GM21737 (cell line): ENCODE results near the gene ZMYND8.
"Not testable (repeated sequence)": the region's sequence is repeated elsewhere in the genome, so short reads cannot be mapped to it uniquely, and the experiment has no call there.

Experiments used
- ATAC-seq: cut with Tn5 transposase; IDR thresholded peaks from one replicate; pipeline ENCODE4 v1.9.1; 2021; ENCODE audit warnings: mild to moderate bottlenecking, moderate library complexity; ENCODE audit not compliant: unreplicated experiment

Gene ZMYND8

GRCh38 chr20:47212606-47213207, 143.8 kb downstream of the ZMYND8 start:
- no peak for ATAC-seq

DNA sequence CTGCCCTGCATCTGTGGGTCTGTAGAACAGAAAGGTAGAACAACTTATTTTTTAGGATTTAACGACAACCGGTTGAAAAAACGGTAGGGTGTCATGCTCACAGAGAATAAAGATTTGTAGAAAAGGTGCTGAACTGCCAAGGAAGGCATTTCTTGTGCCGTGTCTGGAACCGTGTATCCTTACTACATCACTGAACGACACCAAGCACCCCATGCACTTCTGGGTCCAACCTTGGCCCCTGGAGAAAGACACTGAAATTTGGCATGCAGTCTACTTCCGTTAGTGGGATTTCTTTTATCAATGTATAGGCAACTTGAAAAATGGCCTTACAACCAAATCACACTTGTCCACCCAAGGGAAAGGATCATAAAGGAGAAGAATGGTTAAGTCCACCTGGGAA, 145.5 kb downstream of the ZMYND8 start:
- no peak for ATAC-seq

- no peak for ATAC-seq
Observed at GRCh38 chr20:47210470-47210869, 146.0 kb downstream of the ZMYND8 start.

DNA sequence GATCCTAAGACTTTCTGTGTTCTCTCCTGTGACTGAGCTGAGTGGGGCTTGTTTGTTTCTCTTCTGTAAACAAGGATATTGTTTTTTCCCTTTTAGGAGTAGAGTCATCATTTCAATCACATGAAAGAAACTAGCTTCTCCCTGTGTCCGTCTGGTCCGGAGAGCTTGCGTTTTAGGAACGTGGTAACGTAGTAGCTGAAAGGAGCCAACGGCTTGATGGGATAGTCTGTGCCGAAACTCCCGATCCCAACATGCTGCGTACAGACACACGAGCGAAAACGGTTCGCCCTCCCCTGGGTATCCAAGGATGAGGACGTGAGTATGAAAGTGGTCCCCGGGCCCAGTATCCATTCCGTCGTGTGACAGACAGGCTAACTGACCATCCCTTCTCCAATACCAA, 146.5 kb downstream of the ZMYND8 start:
- no peak for ATAC-seq

GRCh38 chr20:47208534-47209174, 147.8 kb downstream of the ZMYND8 start:
- ATAC-seq, result no peak

DNA sequence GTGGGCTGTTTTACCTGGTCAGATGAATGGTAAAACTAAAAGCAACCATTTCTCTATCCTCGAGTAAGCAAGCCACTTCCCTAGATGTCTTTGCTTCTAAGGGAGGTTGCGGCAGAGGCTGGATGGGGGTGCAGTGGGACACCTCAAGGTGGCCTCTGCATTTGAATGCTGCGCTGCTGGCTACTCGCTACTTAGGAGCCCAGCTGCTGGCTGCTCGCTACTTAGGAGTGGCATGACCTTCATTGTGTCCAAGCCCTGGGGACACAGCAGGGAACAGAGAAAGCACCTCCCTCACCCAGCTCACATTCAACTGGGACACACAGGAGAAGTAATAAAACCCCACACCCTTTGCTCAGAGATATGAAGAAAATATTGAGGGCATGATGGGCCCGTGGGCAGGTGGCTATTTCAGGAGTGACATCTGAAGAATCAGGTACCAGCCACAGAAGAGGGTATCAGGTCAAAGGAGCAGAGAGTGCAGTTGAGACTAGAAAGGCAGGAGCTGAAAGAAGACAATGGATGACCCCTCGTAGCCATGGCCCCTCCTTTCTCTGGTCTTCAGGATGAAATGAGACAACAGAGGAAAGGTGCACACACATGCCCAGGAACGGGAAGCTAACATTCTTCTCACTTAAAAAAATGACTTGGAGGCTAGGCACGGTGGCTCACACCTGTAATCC, 149.4 kb downstream of the ZMYND8 start:
- no peak for ATAC-seq

GRCh38 chr20:47206552-47206951, 149.9 kb downstream of the ZMYND8 start:
- not testable (repeated sequence) for ATAC-seq

DNA sequence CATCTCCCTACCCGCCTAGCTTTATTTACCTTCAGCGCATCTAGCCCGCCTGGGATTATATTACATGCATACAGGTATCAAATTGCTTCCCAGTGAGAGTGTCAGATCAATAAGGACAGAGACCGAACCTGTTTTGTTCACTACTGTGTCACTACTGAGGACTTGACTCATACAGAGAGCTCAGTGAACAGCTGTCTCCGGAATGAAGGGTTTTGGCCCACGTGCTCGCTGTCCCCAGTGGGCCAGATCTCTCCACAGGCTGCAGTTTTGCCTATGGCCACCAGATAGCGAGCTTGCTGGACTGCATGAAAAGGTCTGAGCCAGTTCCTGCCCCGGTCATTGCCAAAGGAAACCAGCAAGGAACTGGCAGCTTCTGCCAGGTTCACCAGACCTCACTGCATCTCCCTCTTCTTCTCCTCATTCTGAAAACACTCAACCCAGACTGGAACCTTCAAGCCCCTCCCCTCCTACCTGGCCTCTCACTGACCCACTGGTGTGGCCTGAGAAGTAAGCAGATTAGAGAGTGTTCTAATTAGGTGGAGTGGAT, 150.8 kb downstream of the ZMYND8 start:
- no peak for ATAC-seq

DNA sequence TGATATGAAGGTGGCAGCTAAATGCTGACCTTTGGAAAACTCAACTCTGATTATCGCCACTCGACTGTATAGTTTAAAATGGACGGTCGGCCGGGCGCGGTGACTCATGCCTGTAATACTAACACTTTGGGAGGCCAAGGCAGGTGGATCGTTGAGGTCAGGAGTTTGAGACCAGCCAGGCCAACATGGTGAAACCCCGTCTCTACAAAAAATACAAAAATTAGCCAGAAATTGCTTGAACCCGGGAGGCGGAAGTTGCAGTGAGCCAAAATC, 151.7 kb downstream of the ZMYND8 start:
- ATAC-seq, result not testable (repeated sequence)

DNA sequence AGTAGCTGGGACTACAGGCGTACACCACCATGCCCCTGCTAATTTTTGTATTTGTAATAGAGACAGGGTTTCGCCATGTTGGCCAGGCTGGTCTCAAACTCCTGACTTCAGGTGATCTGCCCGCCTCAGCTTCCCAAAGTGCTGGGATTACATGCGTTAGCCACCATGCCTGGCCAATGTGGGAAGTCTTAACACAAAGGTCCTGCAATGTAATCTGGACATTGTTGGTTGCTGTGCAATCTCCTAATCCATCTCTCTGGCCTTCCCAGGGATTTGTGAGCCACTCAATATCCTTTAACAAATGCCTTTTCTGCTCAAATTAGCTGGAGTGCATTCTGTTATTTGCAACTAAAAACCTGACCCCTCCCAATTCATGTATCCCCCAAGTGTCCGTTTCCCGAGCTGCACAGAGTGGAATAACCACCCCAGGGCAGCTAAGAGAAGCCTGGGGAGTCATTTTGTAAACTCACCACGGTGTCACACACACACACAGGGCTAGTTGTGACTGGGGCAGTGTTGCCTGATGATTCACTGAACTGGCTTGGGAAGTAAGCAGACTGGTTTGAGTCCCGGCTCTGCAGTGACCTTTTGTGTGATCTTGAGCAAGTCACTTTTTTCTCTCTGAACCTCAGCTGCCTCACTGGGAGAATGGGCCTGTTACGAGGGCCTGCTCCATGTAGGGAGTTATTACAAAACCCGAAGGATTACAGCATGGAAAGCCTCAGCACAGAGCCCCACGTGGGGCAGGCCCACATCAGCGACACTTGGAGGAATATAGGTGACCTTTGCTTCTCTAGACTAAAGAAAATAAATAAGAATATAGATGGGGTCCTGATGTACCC, 152.3 kb downstream of the ZMYND8 start:
- no peak for ATAC-seq

GRCh38 chr20:47202733-47203667, 153.5 kb downstream of the ZMYND8 start:
- ATAC-seq, result no peak

GRCh38 chr20:47201074-47201730, 155.3 kb downstream of the ZMYND8 start:
- no peak for ATAC-seq

DNA sequence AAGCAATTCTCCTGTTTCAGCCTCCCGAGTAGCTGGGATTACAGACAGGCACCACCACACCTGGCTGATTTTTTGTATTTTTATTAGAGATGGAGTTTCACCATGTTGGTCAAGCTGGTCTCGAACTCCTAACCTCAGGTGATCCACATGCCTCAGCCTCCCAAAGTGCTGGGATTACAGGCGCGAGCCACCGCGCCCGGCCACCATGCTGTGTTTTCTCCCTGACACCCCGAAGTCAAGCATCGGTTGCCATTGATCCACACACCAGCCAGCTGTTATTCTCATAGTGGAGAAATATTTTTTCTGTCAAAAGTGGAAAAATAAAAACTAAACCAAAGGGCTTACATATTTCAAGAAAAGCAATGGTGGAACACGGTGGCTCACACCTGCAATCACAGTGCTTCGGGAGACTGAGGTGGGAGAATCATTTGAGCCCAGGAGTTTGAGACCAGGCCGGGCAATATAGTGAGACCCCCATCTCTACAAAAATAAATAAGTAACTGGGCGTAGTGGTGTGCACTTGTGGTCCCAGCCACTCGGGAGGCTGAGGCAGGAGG, 157.4 kb downstream of the ZMYND8 start:
- no peak for ATAC-seq

DNA sequence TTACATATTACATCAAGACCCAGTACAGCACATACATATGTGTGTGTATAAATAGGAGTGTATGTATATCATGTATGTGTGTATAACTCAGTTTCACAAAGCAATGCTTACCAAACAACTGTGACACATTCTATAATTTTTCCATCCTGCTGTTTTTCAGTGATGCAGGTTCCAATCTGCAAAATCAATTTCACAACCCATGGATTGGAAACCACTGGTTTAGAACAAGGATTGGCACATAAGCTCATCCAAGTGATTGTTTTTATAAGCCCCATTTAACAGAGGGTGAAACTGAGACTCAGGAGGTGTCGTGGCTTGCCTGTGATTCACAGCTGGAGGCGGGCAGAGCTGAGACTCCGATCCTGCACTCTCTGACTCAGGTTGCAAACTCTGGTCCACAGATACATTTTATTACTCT, 158.2 kb downstream of the ZMYND8 start:
- ATAC-seq, result no peak

DNA sequence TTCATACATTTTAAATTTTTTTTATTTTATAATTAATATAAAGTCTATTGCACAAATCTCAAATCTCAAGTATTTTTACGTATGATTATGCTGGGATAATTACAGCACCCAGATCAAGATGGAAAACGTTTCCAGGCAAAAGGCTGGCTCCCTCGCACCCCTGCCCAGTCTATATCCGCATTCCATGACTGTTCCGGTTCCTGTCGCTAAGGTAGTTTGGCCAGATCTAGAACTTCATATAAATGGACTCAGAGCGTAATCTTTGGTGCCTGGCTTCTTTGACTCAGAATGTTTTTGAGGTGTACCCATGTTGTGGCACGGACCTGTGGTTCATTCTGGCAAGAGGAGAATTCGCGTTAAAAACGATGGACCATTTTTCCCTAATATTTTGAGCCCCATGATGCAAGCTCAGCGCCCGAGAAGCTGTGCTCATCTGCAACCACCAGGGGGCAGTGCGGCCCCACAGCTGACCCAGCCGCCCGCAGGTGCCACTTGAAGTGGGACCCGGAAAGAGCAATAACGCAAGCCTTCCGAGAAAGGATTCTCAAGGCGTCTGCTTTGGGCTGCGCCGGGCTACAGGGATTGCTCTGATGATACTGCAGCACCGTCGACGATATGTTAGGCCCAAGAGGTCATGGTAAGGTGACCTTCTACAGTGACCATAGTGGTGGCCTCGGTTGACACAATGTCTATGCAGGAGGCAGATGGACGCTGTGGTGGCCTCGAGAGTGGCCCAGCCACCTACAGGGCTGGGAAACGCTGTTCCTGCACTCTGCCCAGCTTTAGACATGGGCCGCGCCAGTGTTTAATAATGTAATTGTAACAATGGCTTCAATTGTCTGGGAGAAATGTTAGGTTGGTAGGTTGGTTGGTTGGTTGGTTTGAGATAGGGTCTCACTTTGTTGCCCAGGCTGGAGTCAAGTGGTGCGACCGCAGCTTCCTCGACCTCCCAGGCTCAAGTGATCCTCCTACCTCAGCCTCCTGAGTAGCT, 160.1 kb downstream of the ZMYND8 start:
- ATAC-seq, result no peak

GRCh38 chr20:47195573-47195972, 160.9 kb downstream of the ZMYND8 start:
- no peak for ATAC-seq

DNA sequence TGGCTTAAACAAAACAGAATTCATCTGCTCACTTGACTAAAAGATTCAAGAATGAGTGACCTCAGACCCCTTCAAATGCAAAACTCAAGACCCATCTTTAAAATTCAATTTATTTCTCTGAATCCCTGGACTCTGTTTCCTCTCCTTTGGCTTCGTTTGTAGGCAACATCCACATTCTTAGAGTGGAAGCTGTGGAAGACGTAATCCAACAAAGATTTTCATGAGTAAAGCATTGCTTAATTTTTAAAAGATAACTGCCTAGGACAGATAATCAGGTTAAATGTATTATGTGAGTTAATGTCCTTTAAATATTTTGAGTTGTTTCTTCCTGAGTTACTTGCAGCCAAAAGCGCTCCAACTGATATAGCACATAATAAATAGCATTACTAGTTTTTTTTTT, 164.5 kb downstream of the ZMYND8 start:
- no peak for ATAC-seq

- no peak for ATAC-seq
Observed at GRCh38 chr20:47191074-47191673, 165.3 kb downstream of the ZMYND8 start.
